GM18508 (cell line): ENCODE data around the gene VAV2.

Experiments
- ATAC-seq: cut with Tn5 transposase; IDR thresholded peaks from one replicate; pipeline ENCODE4 v1.9.1; 2021; ENCODE audit warnings: moderate number of reproducible peaks; ENCODE audit not compliant: insufficient read depth, unreplicated experiment

Gene VAV2

GRCh38 chr9:133880851-133881661 is 111.1 kb downstream of the VAV2 start:
- no peak for ATAC-seq

GRCh38 chr9:133880136-133880535 is 112.0 kb downstream of the VAV2 start:
- ATAC-seq = no peak

GRCh38 chr9:133879615-133880014 is 112.5 kb downstream of the VAV2 start:
- ATAC-seq = no peak

- ATAC-seq = no peak
Measured at GRCh38 chr9:133878402-133878801, 113.7 kb downstream of the VAV2 start.

- no peak for ATAC-seq
Measured at GRCh38 chr9:133877967-133878366, 114.2 kb downstream of the VAV2 start.

GRCh38 chr9:133877327-133877726 is 114.8 kb downstream of the VAV2 start:
- ATAC-seq = no peak

- ATAC-seq = no peak
Measured at GRCh38 chr9:133876836-133877235, 115.3 kb downstream of the VAV2 start.

GRCh38 chr9:133876144-133876543 is 116.0 kb downstream of the VAV2 start:
- ATAC-seq = no peak

- no peak for ATAC-seq
Measured at GRCh38 chr9:133875131-133875530, 117.0 kb downstream of the VAV2 start.

- no peak for ATAC-seq
Measured at GRCh38 chr9:133874659-133875058, 117.5 kb downstream of the VAV2 start.

GRCh38 chr9:133874060-133874657 is 118.0 kb downstream of the VAV2 start:
- ATAC-seq = no peak

- ATAC-seq = no peak
Measured at GRCh38 chr9:133873461-133873891, 118.6 kb downstream of the VAV2 start.

GRCh38 chr9:133873009-133873408 is 119.1 kb downstream of the VAV2 start:
- ATAC-seq = no peak

GRCh38 chr9:133870598-133871595 is 121.2 kb downstream of the VAV2 start:
- no peak for ATAC-seq

GRCh38 chr9:133869674-133870405 is 122.3 kb downstream of the VAV2 start:
- no peak for ATAC-seq

GRCh38 chr9:133868203-133868602 is 123.9 kb downstream of the VAV2 start:
- ATAC-seq = no peak

GRCh38 chr9:133866946-133867345 is 125.2 kb downstream of the VAV2 start:
- no peak for ATAC-seq

- ATAC-seq = no peak
Measured at GRCh38 chr9:133864011-133864410, 128.1 kb downstream of the VAV2 start.

- no peak for ATAC-seq
Measured at GRCh38 chr9:133863257-133863592, 128.9 kb downstream of the VAV2 start.

- ATAC-seq = no peak
Measured at GRCh38 chr9:133862585-133863256, 129.4 kb downstream of the VAV2 start.
